Astrocyte of the cerebellum (primary cell): ENCODE measurements around the gene PKD1L1.

Experiments
- DNase-seq: peaks from one replicate; pipeline ENCODE4 v3.0.0-alpha.2; 2011; ENCODE audit warnings: low read depth
- H3K4me3 ChIP-seq: 2 replicates; pipeline ENCODE4 v1.5.1; 2011; ENCODE audit warnings: mild to moderate bottlenecking, low read depth, low read length, moderate library complexity
- in situ Hi-C: cut with HindIII; loops from 2 replicates; pipeline ENCODE4 v1.10.0; 2017; ENCODE audit warnings: low sequenced_read_pairs
- TF ChIP-seq, protein P1 (sequence below): IDR thresholded peaks from 2 replicates; pipeline ENCODE4 v1.5.1; 2012; ENCODE audit warnings: low read length, low read depth, moderate library complexity, mild to moderate bottlenecking; ENCODE audit errors: missing control alignments

PKD1L1 gene

DNA sequence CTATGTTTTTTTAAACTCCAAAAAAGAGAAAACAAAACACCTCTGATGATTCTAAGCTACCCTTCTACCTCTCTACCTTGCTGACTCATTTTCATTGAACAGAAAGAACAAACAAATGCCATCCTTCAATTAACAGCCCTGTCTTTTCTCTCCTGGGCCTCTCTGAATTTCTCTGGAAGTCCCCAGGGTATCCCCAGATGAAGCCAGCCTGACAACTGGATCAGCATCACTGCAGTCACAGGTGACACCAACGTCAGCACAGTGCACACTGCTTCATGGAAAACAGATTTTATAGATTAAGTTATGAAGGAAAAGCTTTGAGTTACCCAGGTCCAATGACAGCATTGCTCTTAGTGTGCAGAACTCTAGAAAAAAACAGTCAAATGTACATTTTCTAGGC, 25.5 kb upstream of the PKD1L1 start:
- no peak for DNase-seq
- TF ChIP-seq, protein P1, sequence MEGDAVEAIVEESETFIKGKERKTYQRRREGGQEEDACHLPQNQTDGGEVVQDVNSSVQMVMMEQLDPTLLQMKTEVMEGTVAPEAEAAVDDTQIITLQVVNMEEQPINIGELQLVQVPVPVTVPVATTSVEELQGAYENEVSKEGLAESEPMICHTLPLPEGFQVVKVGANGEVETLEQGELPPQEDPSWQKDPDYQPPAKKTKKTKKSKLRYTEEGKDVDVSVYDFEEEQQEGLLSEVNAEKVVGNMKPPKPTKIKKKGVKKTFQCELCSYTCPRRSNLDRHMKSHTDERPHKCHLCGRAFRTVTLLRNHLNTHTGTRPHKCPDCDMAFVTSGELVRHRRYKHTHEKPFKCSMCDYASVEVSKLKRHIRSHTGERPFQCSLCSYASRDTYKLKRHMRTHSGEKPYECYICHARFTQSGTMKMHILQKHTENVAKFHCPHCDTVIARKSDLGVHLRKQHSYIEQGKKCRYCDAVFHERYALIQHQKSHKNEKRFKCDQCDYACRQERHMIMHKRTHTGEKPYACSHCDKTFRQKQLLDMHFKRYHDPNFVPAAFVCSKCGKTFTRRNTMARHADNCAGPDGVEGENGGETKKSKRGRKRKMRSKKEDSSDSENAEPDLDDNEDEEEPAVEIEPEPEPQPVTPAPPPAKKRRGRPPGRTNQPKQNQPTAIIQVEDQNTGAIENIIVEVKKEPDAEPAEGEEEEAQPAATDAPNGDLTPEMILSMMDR = no peak
- in situ Hi-C loops = no loop called here
- H3K4me3 ChIP-seq = no peak overlapping the region

DNA sequence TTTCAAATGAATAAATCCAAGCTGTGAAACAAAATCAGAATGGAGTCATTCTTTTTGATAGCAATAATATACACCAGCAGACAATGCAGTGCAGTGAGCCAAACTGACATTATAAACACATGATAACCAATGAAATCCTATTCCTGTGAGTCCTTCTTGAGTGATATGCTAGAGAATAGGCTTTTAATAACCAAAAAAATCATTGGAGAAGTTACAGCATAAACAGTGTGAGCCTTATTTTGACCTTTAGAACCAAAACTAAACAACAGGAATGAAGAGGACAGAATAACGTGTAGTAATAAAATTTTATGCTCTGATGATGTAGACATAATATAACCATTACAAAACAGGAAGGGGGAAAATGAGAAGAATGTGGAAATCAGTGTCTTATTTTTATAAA, 22.5 kb upstream of the PKD1L1 start:
- no peak overlapping the region for H3K4me3 ChIP-seq
- in situ Hi-C loops = no loop called here
- TF ChIP-seq, protein P1 = no peak
- no peak for DNase-seq

DNA sequence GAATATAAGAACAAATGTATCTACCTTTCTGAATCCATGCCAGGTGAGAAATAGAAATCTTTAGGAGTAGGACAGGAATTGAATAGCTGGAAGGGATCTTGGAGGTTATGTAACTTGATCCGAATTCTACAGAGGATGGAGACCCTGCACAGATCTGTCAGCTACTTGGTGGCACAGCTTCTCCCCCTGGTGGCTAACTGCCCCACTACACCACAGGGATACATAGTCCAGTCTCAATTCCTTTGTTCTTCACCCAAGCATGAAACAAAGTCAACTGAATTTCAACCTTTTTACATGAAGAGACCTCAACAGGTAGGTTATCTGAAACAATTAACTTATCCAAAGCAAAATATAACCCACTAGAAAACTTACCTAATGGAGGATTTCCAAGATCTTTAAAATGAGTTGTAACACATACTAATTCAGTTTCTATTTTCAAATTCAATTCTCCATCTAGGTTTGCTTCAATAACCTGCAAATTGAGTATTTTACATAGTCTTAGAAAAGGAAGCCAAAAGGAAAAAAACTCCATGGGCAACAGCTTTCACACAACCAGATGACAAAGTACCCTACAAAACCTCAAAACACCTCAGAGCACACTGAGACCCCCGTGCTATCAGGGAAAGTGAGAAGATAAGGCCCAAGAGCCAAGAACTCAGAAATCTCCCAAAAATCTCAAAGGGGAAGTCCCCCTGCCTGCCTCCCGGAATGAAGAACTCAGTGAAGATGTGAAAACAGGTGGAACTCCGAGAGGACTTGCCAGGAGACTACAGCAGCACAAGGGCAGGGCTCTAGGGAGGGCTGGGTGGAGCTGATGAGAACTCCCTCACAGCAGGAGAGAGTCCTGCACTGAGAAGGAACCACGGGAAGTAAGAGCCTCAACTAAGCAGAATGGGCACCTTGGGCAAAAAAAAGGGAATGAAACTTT, 20.8 kb upstream of the PKD1L1 start:
- peak; percentile 73 for DNase-seq
- in situ Hi-C loops = no loop called here
- TF ChIP-seq, protein P1 = peak; percentile 98
- H3K4me3 ChIP-seq = no peak overlapping the region

DNA sequence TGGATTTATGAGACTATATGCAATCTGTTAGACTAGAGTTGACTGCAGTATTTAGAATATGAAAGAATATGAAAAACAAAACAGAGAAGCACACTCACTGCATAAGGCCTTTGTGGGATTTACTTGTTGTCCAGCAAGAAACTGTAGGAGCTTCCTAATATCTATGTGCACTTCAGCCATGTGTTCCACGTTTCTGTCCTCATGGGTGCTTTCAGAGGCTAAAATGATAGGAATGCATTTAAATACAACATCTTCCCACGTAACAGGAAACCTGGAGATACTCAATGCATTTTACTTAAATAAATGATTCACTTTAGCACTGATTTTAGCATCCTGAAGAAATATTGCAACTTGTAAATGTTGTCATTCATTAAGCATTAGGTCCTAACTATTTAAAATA, 19.4 kb upstream of the PKD1L1 start:
- TF ChIP-seq, protein P1 = no peak
- in situ Hi-C loops = no loop called here
- H3K4me3 ChIP-seq = no peak overlapping the region
- no peak for DNase-seq

DNA sequence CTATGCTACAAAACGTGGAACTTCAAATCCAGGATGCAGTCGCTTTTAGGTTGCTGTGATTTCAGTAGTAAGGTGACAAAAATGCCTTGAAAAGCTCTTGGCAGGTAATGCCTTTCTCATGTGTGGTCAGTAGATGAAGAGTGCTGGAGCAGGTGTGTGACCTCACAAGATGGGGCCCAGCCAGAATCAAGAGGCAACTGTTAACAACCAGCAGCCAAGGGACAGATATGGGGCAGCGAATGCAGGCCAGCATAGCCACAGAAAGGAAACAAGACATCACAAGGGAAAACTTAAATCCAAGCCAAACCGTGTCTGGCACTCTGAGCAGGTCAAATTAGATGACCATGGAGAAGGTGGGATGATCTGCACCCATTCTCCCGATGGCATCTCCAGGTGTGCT, 18.9 kb upstream of the PKD1L1 start:
- DNase-seq = no peak
- no peak overlapping the region for H3K4me3 ChIP-seq
- TF ChIP-seq, protein P1 = no peak
- in situ Hi-C loops = no loop called here

DNA sequence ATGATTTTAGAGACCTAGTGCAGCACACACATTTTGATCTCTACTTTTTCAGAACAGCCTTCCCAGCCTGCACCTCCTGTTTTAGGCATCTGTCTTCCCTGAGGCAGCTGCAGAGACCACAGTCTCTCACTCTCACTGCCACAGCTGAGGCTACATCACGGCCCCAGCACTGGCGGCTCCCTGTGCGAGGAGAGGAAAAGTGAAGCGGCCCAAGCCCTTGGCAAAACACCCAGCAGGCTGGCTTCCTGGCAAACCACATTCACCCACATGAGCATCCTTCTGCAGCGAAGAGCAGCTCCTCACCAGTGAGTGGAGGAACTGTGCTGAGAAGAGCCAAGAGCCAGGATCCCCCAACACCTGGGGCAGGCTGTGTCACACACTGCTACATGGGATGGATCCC, 17.2 kb upstream of the PKD1L1 start:
- TF ChIP-seq, protein P1 = no peak
- no peak for DNase-seq
- in situ Hi-C loops = no loop called here
- no peak overlapping the region for H3K4me3 ChIP-seq
